Gastroesophageal sphincter (tissue), 3 donors: Measurements from ENCODE around the gene TPRN.

Experiments
- EP300 ChIP-seq: sonication (generic); formaldehyde crosslinking; IDR thresholded peaks from one replicate; pipeline ENCODE4 v1.6.1; 2017; ENCODE audit warnings: antibody characterized with exemption, mild to moderate bottlenecking
- POLR2A ChIP-seq, 2 donors: fragments of 450-650 bp; IDR thresholded peaks; one replicate each; pipeline ENCODE4 v1.6.1; 2017; ENCODE audit warnings: antibody characterized with exemption in 2 of 2, mild to moderate bottlenecking in 2 of 2, moderate library complexity in 1 of 2
- POLR2AphosphoS5 ChIP-seq: sonication (generic); formaldehyde crosslinking; IDR thresholded peaks from one replicate; pipeline ENCODE4 v1.6.1; 2017; ENCODE audit warnings: antibody characterized with exemption
- TF ChIP-seq, protein P1 (sequence below), 4 experiments: fragments of 200-600 bp in 2 of 4; fragments of 450-650 bp in 2 of 4; sonication (generic) in 1 of 4; IDR thresholded peaks; one replicate each; pipeline ENCODE4 v1.5.1; 2017 to 2019; ENCODE audit warnings: antibody characterized with exemption in 4 of 4, mild to moderate bottlenecking in 2 of 4, moderate library complexity in 2 of 4

DNA sequence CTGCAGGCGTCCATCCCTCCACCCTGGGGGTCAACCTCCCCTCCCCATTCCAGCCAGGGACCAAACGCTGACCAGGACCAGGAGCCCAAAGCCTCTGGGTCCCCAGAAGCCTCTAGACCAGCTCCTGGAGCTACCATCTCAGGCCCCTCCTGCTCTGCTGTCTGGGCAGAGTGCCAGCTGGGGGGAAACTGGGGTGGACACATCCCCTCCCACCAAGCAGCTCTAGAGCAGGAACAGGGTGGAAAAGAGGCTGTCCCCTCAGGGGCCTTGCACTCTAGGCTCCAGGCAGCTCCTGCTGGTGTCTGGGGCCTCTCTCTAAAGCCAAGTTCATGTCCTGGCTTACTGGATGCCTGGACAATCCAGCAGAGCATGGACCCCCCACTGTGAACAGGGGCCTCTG, 7.7 kb downstream of the TPRN start:
- TF ChIP-seq, protein P1, sequence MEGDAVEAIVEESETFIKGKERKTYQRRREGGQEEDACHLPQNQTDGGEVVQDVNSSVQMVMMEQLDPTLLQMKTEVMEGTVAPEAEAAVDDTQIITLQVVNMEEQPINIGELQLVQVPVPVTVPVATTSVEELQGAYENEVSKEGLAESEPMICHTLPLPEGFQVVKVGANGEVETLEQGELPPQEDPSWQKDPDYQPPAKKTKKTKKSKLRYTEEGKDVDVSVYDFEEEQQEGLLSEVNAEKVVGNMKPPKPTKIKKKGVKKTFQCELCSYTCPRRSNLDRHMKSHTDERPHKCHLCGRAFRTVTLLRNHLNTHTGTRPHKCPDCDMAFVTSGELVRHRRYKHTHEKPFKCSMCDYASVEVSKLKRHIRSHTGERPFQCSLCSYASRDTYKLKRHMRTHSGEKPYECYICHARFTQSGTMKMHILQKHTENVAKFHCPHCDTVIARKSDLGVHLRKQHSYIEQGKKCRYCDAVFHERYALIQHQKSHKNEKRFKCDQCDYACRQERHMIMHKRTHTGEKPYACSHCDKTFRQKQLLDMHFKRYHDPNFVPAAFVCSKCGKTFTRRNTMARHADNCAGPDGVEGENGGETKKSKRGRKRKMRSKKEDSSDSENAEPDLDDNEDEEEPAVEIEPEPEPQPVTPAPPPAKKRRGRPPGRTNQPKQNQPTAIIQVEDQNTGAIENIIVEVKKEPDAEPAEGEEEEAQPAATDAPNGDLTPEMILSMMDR (IDR thresholded peaks at IDR 0.05), result no peak
- no peak for TF ChIP-seq POLR2A (IDR thresholded peaks at IDR 0.05)
- no peak for TF ChIP-seq POLR2AphosphoS5
- no peak for TF ChIP-seq EP300
